ENCODE results near the gene DPH2. TPM values are rescaled to one million over a fixed set of nuclear protein-coding genes. Genes with fewer than 3 reads are reported as not detected.

DPH2 gene, protein sequence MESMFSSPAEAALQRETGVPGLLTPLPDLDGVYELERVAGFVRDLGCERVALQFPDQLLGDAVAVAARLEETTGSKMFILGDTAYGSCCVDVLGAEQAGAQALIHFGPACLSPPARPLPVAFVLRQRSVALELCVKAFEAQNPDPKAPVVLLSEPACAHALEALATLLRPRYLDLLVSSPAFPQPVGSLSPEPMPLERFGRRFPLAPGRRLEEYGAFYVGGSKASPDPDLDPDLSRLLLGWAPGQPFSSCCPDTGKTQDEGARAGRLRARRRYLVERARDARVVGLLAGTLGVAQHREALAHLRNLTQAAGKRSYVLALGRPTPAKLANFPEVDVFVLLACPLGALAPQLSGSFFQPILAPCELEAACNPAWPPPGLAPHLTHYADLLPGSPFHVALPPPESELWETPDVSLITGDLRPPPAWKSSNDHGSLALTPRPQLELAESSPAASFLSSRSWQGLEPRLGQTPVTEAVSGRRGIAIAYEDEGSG
- 18.1 and 19.8 TPM in 2 replicates for total RNA-seq (2012; rRNA removed)

DNA sequence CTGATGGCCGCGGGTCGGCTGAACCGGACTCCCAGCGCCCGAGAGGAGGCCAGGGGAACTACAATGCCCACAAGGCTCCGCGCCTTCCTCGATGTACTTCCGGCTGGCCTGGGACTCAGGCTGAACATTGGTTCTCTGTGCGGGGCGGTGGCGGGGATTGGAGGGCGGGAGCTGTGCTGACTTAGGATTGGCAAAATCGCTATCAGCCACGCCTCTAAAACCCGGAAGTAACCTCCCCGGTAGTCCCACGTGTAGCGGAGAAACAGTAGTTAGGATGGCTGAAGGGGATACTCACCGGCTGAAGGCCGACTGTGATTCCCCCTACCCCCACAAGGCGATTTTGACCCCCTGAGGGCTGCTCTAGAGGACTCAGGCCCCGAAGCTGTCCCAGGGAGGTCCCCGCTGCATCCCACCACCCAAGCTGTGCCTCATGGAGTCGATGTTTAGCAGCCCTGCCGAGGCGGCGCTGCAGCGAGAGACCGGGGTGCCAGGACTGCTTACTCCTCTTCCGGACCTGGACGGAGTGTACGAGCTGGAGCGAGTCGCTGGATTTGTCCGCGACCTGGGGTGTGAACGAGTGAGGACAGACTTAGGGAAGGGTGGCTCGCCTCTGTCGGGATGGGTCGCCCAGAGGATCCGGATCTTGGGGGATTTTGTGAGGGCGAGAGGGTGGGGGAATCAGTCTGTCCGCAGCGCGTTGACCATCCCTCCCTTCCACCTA lies at the start of gene DPH2:
DPH2 (plus strand) TSS at position 265 of the 721 bp plus-strand sequence; CDS start at position 431, 166 bp downstream.
- peaks cover 14% of the 10 kb centered on the region for H3K4me1 ChIP-seq (ENCODE audit: control insufficient read depth, insufficient read depth, low read length)
- H3K27me3 ChIP-seq (ENCODE audit: control insufficient read depth, insufficient read depth, low read length) = no peaks in the 10 kb centered on the region
- peak within 1 kb of the TSS; percentile 89 for H3K4me2 ChIP-seq (ENCODE audit: low read length)
- no peaks in the 10 kb centered on the region for H3K9me3 ChIP-seq (replicated peaks; ENCODE audit: low read length)
- peak within 1 kb of the TSS; percentile 87 for H3K9ac ChIP-seq (ENCODE audit: low read depth, low read length)
- H3K4me3 ChIP-seq (ENCODE audit: low read length) = peak within 1 kb of the TSS; percentile 91
- H3K36me3 ChIP-seq (ENCODE audit: insufficient read depth, low read length) = peaks cover 19% of the 10 kb centered on the region

DNA sequence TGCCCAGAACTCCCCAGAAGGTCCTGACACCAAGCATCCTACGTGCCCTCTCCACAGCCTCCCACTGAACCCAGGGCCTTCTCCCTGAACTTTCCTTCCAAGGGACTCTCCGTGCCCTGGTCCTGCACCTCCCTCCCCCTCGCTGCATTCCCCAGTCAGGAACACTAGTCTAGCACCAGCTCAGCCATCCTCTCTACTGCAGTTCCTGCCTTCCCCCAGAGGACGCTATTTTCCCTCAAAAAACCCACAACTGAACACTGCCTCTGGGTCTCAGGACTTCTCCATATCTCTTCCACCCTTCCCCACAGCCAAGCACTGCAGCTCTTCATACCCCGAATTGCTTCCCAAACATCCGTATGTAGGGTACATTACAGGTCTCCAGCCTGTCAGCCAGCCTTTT lies 48.8 kb upstream of the DPH2 start:
- Histone ChIP-seq H3K9me3 (replicated peaks; ENCODE audit: low read length) (no peaks in the 10 kb centered on the region), H3K9ac (ENCODE audit: low read depth, low read length) (no peak overlapping the region), H3K27me3 (ENCODE audit: control insufficient read depth, insufficient read depth, low read length) (no peaks in the 10 kb centered on the region), H3K4me3 (ENCODE audit: low read length) (no peak overlapping the region), H3K4me2 (ENCODE audit: low read length) (no peak overlapping the region), H3K36me3 (ENCODE audit: insufficient read depth, low read length) (no peaks in the 10 kb centered on the region), H3K4me1 (ENCODE audit: control insufficient read depth, insufficient read depth, low read length) (peaks cover 4% of the 10 kb centered on the region)

DNA sequence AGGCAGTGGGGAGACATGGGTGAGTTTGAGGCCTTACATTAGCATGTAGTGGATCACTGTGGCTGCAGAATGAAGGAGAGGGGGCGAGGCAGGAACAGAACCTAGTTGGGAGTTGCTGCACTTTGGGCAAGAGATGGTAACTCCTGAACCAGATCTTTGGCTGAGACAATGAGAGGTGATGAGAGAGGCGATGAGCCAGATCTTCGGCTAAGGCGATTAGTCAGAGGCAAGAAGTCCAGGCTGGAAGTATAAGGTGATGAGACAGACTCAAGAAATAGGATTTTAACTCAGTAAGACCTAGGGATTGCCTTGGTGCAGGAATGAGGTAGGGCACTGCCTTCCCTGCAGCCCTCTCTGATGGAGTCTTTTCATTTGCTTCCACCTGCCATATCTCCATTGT lies 45.3 kb upstream of the DPH2 start:
- no peaks in the 10 kb centered on the region for H3K9me3 ChIP-seq (replicated peaks; ENCODE audit: low read length)
- H3K27me3 ChIP-seq (ENCODE audit: control insufficient read depth, insufficient read depth, low read length) = no peaks in the 10 kb centered on the region
- H3K4me3 ChIP-seq (ENCODE audit: low read length) = no peak overlapping the region
- peaks cover 5% of the 10 kb centered on the region for H3K36me3 ChIP-seq (ENCODE audit: insufficient read depth, low read length)
- no peak overlapping the region for H3K4me2 ChIP-seq (ENCODE audit: low read length)
- no peak overlapping the region for H3K9ac ChIP-seq (ENCODE audit: low read depth, low read length)
- peaks cover 4% of the 10 kb centered on the region for H3K4me1 ChIP-seq (ENCODE audit: control insufficient read depth, insufficient read depth, low read length)

DNA sequence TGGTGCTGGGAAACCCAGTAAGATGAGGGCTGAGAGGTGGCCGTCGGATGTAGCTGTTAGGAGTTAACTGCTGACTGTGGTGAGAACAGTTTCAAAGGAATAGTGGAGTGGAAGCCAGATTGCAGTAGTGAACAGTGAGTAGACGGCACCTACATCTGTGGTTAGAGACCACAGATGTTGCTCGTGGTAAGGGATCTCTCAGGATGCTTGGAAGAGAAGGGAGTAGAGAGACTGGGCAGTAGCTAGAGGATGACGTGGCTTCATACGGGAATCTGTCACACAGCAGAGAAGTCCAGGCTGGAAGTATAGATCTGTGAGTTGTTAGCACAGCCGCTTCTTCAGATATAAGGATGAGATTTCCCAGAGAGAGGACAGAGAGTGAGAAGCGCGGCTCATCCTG lies 44.0 kb upstream of the DPH2 start:
- Histone ChIP-seq H3K4me1 (ENCODE audit: control insufficient read depth, insufficient read depth, low read length) (peaks cover 4% of the 10 kb centered on the region), H3K9me3 (replicated peaks; ENCODE audit: low read length) (no peaks in the 10 kb centered on the region), H3K9ac (ENCODE audit: low read depth, low read length) (no peak overlapping the region), H3K27me3 (ENCODE audit: control insufficient read depth, insufficient read depth, low read length) (no peaks in the 10 kb centered on the region), H3K4me2 (ENCODE audit: low read length) (no peak overlapping the region), H3K36me3 (ENCODE audit: insufficient read depth, low read length) (peaks cover 9% of the 10 kb centered on the region), H3K4me3 (ENCODE audit: low read length) (no peak overlapping the region)

- H3K9ac ChIP-seq (ENCODE audit: low read depth, low read length) = no peak overlapping the region
- no peak overlapping the region for H3K4me2 ChIP-seq (ENCODE audit: low read length)
- H3K4me1 ChIP-seq (ENCODE audit: control insufficient read depth, insufficient read depth, low read length) = peaks cover 18% of the 10 kb centered on the region
- H3K36me3 ChIP-seq (ENCODE audit: insufficient read depth, low read length) = peaks cover 9% of the 10 kb centered on the region
- no peak overlapping the region for H3K4me3 ChIP-seq (ENCODE audit: low read length)
- no peaks in the 10 kb centered on the region for H3K9me3 ChIP-seq (replicated peaks; ENCODE audit: low read length)
- H3K27me3 ChIP-seq (ENCODE audit: control insufficient read depth, insufficient read depth, low read length) = no peaks in the 10 kb centered on the region
These were observed 39.5 kb upstream of the DPH2 start for GRCh38 chr1:43930168-43930948.

DNA sequence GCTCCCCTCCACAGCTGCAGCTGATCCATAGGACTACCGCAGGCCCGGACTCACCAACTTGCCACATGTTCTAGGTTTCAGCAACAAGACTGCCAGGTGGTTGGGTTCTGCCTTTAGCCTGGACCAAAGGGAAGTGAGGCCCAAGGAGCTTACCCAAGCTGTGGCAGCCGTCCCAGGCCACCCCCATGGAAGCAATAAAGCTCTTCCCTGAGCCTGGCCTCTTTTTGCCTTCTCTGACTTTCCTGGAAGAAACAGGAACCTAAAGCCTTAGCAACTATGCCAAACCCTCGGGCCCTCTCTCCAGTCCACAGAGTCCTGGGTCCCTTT lies 38.9 kb upstream of the DPH2 start:
- Histone ChIP-seq H3K36me3 (ENCODE audit: insufficient read depth, low read length) (peaks cover 9% of the 10 kb centered on the region), H3K9me3 (replicated peaks; ENCODE audit: low read length) (no peaks in the 10 kb centered on the region), H3K4me1 (ENCODE audit: control insufficient read depth, insufficient read depth, low read length) (peaks cover 18% of the 10 kb centered on the region), H3K27me3 (ENCODE audit: control insufficient read depth, insufficient read depth, low read length) (peaks cover 3% of the 10 kb centered on the region), H3K4me2 (ENCODE audit: low read length) (no peak overlapping the region), H3K4me3 (ENCODE audit: low read length) (no peak overlapping the region), H3K9ac (ENCODE audit: low read depth, low read length) (no peak overlapping the region)

- no peak overlapping the region for H3K4me3 ChIP-seq (ENCODE audit: low read length)
- no peak overlapping the region for H3K4me2 ChIP-seq (ENCODE audit: low read length)
- peaks cover 18% of the 10 kb centered on the region for H3K4me1 ChIP-seq (ENCODE audit: control insufficient read depth, insufficient read depth, low read length)
- no peaks in the 10 kb centered on the region for H3K9me3 ChIP-seq (replicated peaks; ENCODE audit: low read length)
- H3K9ac ChIP-seq (ENCODE audit: low read depth, low read length) = no peak overlapping the region
- H3K27me3 ChIP-seq (ENCODE audit: control insufficient read depth, insufficient read depth, low read length) = peaks cover 3% of the 10 kb centered on the region
- peaks cover 5% of the 10 kb centered on the region for H3K36me3 ChIP-seq (ENCODE audit: insufficient read depth, low read length)
These were observed 37.8 kb upstream of the DPH2 start for GRCh38 chr1:43931711-43932660.

DNA sequence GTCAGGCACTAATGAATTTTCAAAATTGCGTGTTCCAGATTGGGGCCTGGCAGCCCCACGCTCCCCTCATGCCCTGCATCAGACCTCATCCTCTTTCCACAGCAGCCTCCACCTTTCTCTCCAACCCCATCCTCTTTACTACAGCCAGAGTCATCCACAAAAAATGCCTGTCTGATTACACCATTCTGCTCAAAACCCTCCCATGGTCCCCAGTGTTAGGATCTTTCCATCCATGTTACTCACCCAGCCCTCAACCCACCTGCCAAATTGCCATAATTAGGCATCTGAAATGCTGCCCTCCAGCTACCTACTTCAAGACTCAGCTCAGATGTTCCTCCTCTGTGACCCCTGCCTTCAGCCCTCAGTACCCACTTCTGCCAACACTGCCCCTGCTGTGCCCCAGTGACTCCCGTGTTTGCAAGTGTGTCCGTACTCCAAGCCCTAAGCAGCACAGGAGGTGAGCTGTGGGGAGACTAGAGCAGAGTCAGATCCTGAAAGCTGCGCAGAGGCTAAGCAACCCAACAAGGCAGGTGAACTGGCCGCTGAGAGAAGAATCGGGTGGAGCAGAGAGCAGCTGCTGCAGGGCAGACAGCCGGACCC lies 36.9 kb upstream of the DPH2 start:
- Histone ChIP-seq H3K4me3 (ENCODE audit: low read length) (peak overlapping the region; percentile 64), H3K9ac (ENCODE audit: low read depth, low read length) (no peak overlapping the region)

GRCh38 chr1:43933386-43934100 lies 36.3 kb upstream of the DPH2 start, which contains the start of gene ARTN:
TSS of gene ARTN (plus strand) at chr1:43933801. CDS start at chr1:43935657, 1,856 bp downstream.
- H3K27me3 ChIP-seq (ENCODE audit: control insufficient read depth, insufficient read depth, low read length) = peaks cover 3% of the 10 kb centered on the region
- no peaks in the 10 kb centered on the region for H3K9me3 ChIP-seq (replicated peaks; ENCODE audit: low read length)
- H3K36me3 ChIP-seq (ENCODE audit: insufficient read depth, low read length) = peaks cover 5% of the 10 kb centered on the region
- peak within 1 kb of the TSS; percentile 89 for H3K4me2 ChIP-seq (ENCODE audit: low read length)
- H3K4me1 ChIP-seq (ENCODE audit: control insufficient read depth, insufficient read depth, low read length) = peaks cover 18% of the 10 kb centered on the region
- H3K9ac ChIP-seq (ENCODE audit: low read depth, low read length) = peak within 1 kb of the TSS; percentile 16
- H3K4me3 ChIP-seq (ENCODE audit: low read length) = peak within 1 kb of the TSS; percentile 64

More for the DNA sequence above, 36.9 kb upstream of the DPH2 start:
- Histone ChIP-seq H3K9me3 (replicated peaks; ENCODE audit: low read length) (no peaks in the 10 kb centered on the region), H3K4me2 (ENCODE audit: low read length) (peak overlapping the region; percentile 89), H3K4me1 (ENCODE audit: control insufficient read depth, insufficient read depth, low read length) (peaks cover 18% of the 10 kb centered on the region), H3K27me3 (ENCODE audit: control insufficient read depth, insufficient read depth, low read length) (peaks cover 3% of the 10 kb centered on the region), H3K36me3 (ENCODE audit: insufficient read depth, low read length) (peaks cover 5% of the 10 kb centered on the region)

Data from skeletal muscle satellite cell (primary cell).